Renal pelvis (tissue), 12 donors: ENCODE measurements around the gene EIF4ENIF1. TPM values are rescaled to one million over a fixed set of nuclear protein-coding genes. Genes with fewer than 3 reads are reported as not detected.
"Not testable (repeated sequence)": the region's sequence is repeated elsewhere in the genome, so short reads cannot be mapped to it uniquely, and the experiment has no call there.

Experiments used
- DNase-seq: peaks from one replicate; pipeline ENCODE4 v3.0.0-alpha.2; 2013
- long read RNA-seq, 16 experiments: transcript quantifications; one replicate each; lab custom pipeline, GENCODE V29; 2026
- polyA plus RNA-seq, 3 donors: library from polyadenylated mRNA; unstranded; fragments of 120-200 nt; gene quantifications; one replicate each; pipeline ENCODE4 v1.2.1, GENCODE V29; 2013; ENCODE audit not compliant: insufficient read length in 3 of 3

EIF4ENIF1 gene
- 10 to 100 TPM; 45.0 to 51.3 (median 50.9) TPM for polyA plus RNA-seq
- long read RNA-seq, donor 1, partial matches to known transcripts = 5 of 5 reads
- long read RNA-seq, donor 1, other reads (novel, unspliced or antisense) = 0 of 5 reads
- long read RNA-seq, donor 2, partial matches to known transcripts = 17 of 19 reads
- long read RNA-seq, donor 2, other reads (novel, unspliced or antisense) = 0 of 19 reads
- long read RNA-seq, donor 3, partial matches to known transcripts = 9 of 11 reads
- long read RNA-seq, donor 3, other reads (novel, unspliced or antisense) = 0 of 11 reads
- long read RNA-seq, donor 4, partial matches to known transcripts = 0 of 1 reads
- long read RNA-seq, donor 4, other reads (novel, unspliced or antisense) = 0 of 1 reads
- long read RNA-seq, donor 5 = 0 reads
- long read RNA-seq, donor 6, partial matches to known transcripts = 0 of 2 reads
- long read RNA-seq, donor 6, other reads (novel, unspliced or antisense) = 0 of 2 reads
- long read RNA-seq, donor 7, partial matches to known transcripts = 5 of 6 reads
- long read RNA-seq, donor 7, other reads (novel, unspliced or antisense) = 0 of 6 reads
- long read RNA-seq, donor 8 = 0 reads
- long read RNA-seq, donor 9, partial matches to known transcripts = 8 of 9 reads
- long read RNA-seq, donor 9, other reads (novel, unspliced or antisense) = 0 of 9 reads
- long read RNA-seq, donor 10, partial matches to known transcripts = 6 of 8 reads
- long read RNA-seq, donor 10, other reads (novel, unspliced or antisense) = 0 of 8 reads
- long read RNA-seq, donor 11, partial matches to known transcripts = 0 of 2 reads
- long read RNA-seq, donor 11, other reads (novel, unspliced or antisense) = 0 of 2 reads
- long read RNA-seq, donor 12, partial matches to known transcripts = 15 of 17 reads
- long read RNA-seq, donor 12, other reads (novel, unspliced or antisense) = 0 of 17 reads
- long read RNA-seq, donor 13, partial matches to known transcripts = 0 of 1 reads
- long read RNA-seq, donor 13, other reads (novel, unspliced or antisense) = 0 of 1 reads
- long read RNA-seq, donor 14, partial matches to known transcripts = 10 of 12 reads
- long read RNA-seq, donor 14, other reads (novel, unspliced or antisense) = 0 of 12 reads
- long read RNA-seq, donor 15, partial matches to known transcripts = 8 of 12 reads
- long read RNA-seq, donor 15, other reads (novel, unspliced or antisense) = 0 of 12 reads
- long read RNA-seq, donor 16, partial matches to known transcripts = 5 of 7 reads
- long read RNA-seq, donor 16, other reads (novel, unspliced or antisense) = 0 of 7 reads

- peak; percentile 89 for DNase-seq
These were observed at the start of gene EIF4ENIF1 for GRCh38 chr22:31489632-31490495. TSS of gene EIF4ENIF1 (minus strand) at chr22:31489842. CDS start at chr22:31488718, 1,124 bp downstream.

- DNase-seq = no peak
These were observed 49.2 kb upstream of the EIF4ENIF1 start for GRCh38 chr22:31538815-31539214.

- no peak for DNase-seq
These were observed 47.4 kb upstream of the EIF4ENIF1 start for GRCh38 chr22:31537019-31537535.

GRCh38 chr22:31533374-31533773, 43.7 kb upstream of the EIF4ENIF1 start:
- DNase-seq = no peak

GRCh38 chr22:31532060-31532459, 42.4 kb upstream of the EIF4ENIF1 start:
- no peak for DNase-seq

GRCh38 chr22:31530823-31531195, 41.2 kb upstream of the EIF4ENIF1 start:
- no peak for DNase-seq

GRCh38 chr22:31526270-31526669, 36.6 kb upstream of the EIF4ENIF1 start:
- DNase-seq = no peak

- DNase-seq = not testable (repeated sequence)
These were observed 34.5 kb upstream of the EIF4ENIF1 start for GRCh38 chr22:31524132-31524531.

GRCh38 chr22:31520051-31520450, 30.4 kb upstream of the EIF4ENIF1 start:
- no peak for DNase-seq

GRCh38 chr22:31509061-31509762, 19.6 kb upstream of the EIF4ENIF1 start:
- no peak for DNase-seq

- no peak for DNase-seq
These were observed 18.9 kb upstream of the EIF4ENIF1 start for GRCh38 chr22:31508536-31508935.

GRCh38 chr22:31507517-31507916, 17.9 kb upstream of the EIF4ENIF1 start:
- not testable (repeated sequence) for DNase-seq

- no peak for DNase-seq
These were observed 14.6 kb upstream of the EIF4ENIF1 start for GRCh38 chr22:31504282-31504681.

GRCh38 chr22:31503211-31503964, 13.7 kb upstream of the EIF4ENIF1 start:
- DNase-seq = no peak

- DNase-seq = no peak
These were observed 12.1 kb upstream of the EIF4ENIF1 start for GRCh38 chr22:31501738-31502137.

- no peak for DNase-seq
These were observed 7.7 kb upstream of the EIF4ENIF1 start for GRCh38 chr22:31497148-31497938.

- DNase-seq = no peak
These were observed 7.1 kb upstream of the EIF4ENIF1 start for GRCh38 chr22:31496735-31497146.

- DNase-seq = peak; percentile 90
These were observed 6.5 kb upstream of the EIF4ENIF1 start, which contains the start of gene SFI1 for GRCh38 chr22:31496007-31496734. TSS of gene SFI1 (plus strand) at chr22:31496536. CDS start at chr22:31508285, 11,749 bp downstream.
